ENCODE measurements around the gene PLEKHG3.

DNA sequence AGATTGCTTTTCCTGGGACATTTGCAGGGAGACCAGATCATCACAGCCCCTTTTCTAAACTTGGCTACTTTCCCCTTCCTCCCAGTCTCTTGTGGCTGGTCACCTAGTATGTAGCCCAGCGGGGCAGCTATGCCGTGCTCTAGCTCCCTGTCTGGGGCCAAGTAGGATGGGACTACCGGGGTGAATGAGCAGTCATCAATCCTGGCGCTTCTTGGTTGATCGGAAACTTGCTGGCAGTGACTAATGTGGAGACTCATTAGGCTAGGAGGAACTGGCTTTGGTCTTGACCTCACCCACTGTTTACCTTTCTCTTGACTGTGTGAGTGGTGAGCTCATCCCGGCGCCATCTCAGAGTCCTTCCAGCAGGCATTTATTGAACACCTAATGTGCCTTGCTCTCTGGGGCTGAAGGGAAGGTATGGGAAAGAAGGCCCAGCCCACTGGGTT lies 15.9 kb downstream of the PLEKHG3 start:
- no peak for TF ChIP-seq CTCF (IDR thresholded peaks at IDR 0.05; ENCODE audit: low read length)
- TF ChIP-seq EZH2 (optimal IDR thresholded peaks at IDR 0.05; ENCODE audit: low read depth, low read length), result no peak

Measured in MM.1S (cell line).